ENCODE measurements around the gene DDX25.

GRCh38 chr11:125967515-125967914, 63.2 kb downstream of the DDX25 start:
- no peak for TF ChIP-seq POLR2A (IDR thresholded peaks at IDR 0.05)
- no peak for TF ChIP-seq CTCF (IDR thresholded peaks at IDR 0.05)

All from body of pancreas (tissue), 4 donors.